22Rv1 (cell line): ENCODE measurements around the gene OSBPL3.

ENCODE experiments used
- H3K27ac ChIP-seq: fragments of 450-650 bp; 2 replicates; pipeline ENCODE4 v1.5.1; 2017
- CTCF ChIP-seq: fragments of 450-650 bp; IDR thresholded peaks from 2 replicates; pipeline ENCODE4 v1.5.1; 2017; ENCODE audit warnings: mild to moderate bottlenecking
- ZFX ChIP-seq: fragments of 450-650 bp; IDR thresholded peaks from 2 replicates; pipeline ENCODE4 v1.6.1; 2017; ENCODE audit warnings: antibody characterized with exemption, borderline replicate concordance

The OSBPL3 gene

GRCh38 chr7:24894429-24895221 lies 85.4 kb downstream of the OSBPL3 start:
- H3K27ac ChIP-seq, result no peak overlapping the region
- peak; percentile 17; the same call in 1 of the 2 replicates for TF ChIP-seq CTCF
- TF ChIP-seq ZFX, result no peak

- no peak overlapping the region for H3K27ac ChIP-seq
- TF ChIP-seq CTCF, result no peak
- no peak for TF ChIP-seq ZFX
Observed at GRCh38 chr7:24891311-24891735, 88.7 kb downstream of the OSBPL3 start.

GRCh38 chr7:24889611-24890010 lies 90.4 kb downstream of the OSBPL3 start:
- no peak overlapping the region for H3K27ac ChIP-seq

GRCh38 chr7:24888653-24889052 lies 91.3 kb downstream of the OSBPL3 start:
- TF ChIP-seq ZFX (no peak), CTCF (no peak)
- H3K27ac ChIP-seq, result no peak overlapping the region

More at GRCh38 chr7:24889611-24890010, 90.4 kb downstream of the OSBPL3 start:
- TF ChIP-seq CTCF (no peak), ZFX (no peak)

- H3K27ac ChIP-seq, result no peak overlapping the region
- TF ChIP-seq ZFX, result no peak
- no peak for TF ChIP-seq CTCF
Observed at GRCh38 chr7:24885716-24886115, 94.3 kb downstream of the OSBPL3 start.

- TF ChIP-seq ZFX (no peak), CTCF (no peak)
- H3K27ac ChIP-seq, result no peak overlapping the region
Observed at GRCh38 chr7:24885305-24885704, 94.7 kb downstream of the OSBPL3 start.

- no peak for TF ChIP-seq ZFX
- no peak for TF ChIP-seq CTCF
- H3K27ac ChIP-seq, result no peak overlapping the region
Observed at GRCh38 chr7:24884401-24884800, 95.6 kb downstream of the OSBPL3 start.
